HepG2 (cell line): ENCODE measurements around the gene CHST3.

ENCODE experiments used
- ARID2 ChIP-seq: sonication (generic); formaldehyde crosslinking; IDR thresholded peaks from 2 replicates; pipeline ENCODE4 v1.8.1; 2022; ENCODE audit warnings: mild to moderate bottlenecking, missing genetic modification reagents, borderline replicate concordance
- ELF3 ChIP-seq: IDR thresholded peaks from 2 replicates; pipeline ENCODE4 v1.6.1; 2016; ENCODE audit warnings: missing genetic modification reagents, missing compliant biosample characterization
- ZGPAT ChIP-seq: IDR thresholded peaks from 2 replicates; pipeline ENCODE4 v1.6.1; 2016; ENCODE audit warnings: mild to moderate bottlenecking
- ZNF263 ChIP-seq: sonication (generic); formaldehyde crosslinking; IDR thresholded peaks from 2 replicates; pipeline ENCODE4 v1.4.0; 2020; ENCODE audit warnings: missing genetic modification reagents
- ZNF543 ChIP-seq: sonication (generic); formaldehyde crosslinking; IDR thresholded peaks from 2 replicates; pipeline ENCODE4 v1.4.0; 2020; ENCODE audit warnings: mild to moderate bottlenecking, missing genetic modification reagents
- ZNF704 ChIP-seq: sonication (generic); formaldehyde crosslinking; IDR thresholded peaks from 2 replicates; pipeline ENCODE4 v1.8.1; 2023; ENCODE audit warnings: mild to moderate bottlenecking, inconsistent platforms, moderate library complexity, missing genetic modification reagents, borderline replicate concordance

GRCh38 chr10:71945819-71946474 is 18.2 kb upstream of the CHST3 start:
- TF ChIP-seq ZNF704 (no peak), ZGPAT (no peak), ARID2 (no peak), ZNF543 (CRISPR knock-in tag) (no peak), ELF3 (CRISPR knock-in tag) (no peak), ZNF263 (CRISPR knock-in tag) (no peak)
